ENCODE measurements around the gene HABP2.

The HABP2 gene

GRCh38 chr10:113563306-113564088 lies 10.6 kb downstream of the HABP2 start:
- H3K27ac ChIP-seq (ENCODE audit: low read depth in 2 of 2, low read length in 2 of 2) = no peak overlapping the region
- H3K4me1 ChIP-seq (ENCODE audit: control insufficient read depth in 2 of 2, insufficient read depth in 2 of 2, low read length in 2 of 2) = peaks cover 3 to 6% of the 10 kb centered on the region in 2 donors
- H3K9me3 ChIP-seq (ENCODE audit: control insufficient read depth in 2 of 2, low read length in 2 of 2) = no peaks in the 10 kb centered on the region
- peak overlapping the region; percentile 66 to 77 for H3K4me3 ChIP-seq (ENCODE audit: low read length in 2 of 2)
- no peaks in the 10 kb centered on the region for H3K27me3 ChIP-seq (ENCODE audit: control insufficient read depth in 2 of 2, insufficient read depth in 2 of 2, low read length in 2 of 2)
- no peaks in the 10 kb centered on the region for H3K36me3 ChIP-seq (ENCODE audit: control insufficient read depth in 2 of 2, insufficient read depth in 2 of 2, low read length in 2 of 2)
- peak overlapping the region; percentile 41 to 69 for H3K9ac ChIP-seq (ENCODE audit: low read depth in 1 of 2, low read length in 2 of 2)

GRCh38 chr10:113565364-113565763 lies 12.5 kb downstream of the HABP2 start:
- Histone ChIP-seq H3K27ac (ENCODE audit: low read depth in 2 of 2, low read length in 2 of 2) (no peak overlapping the region), H3K27me3 (ENCODE audit: control insufficient read depth in 2 of 2, insufficient read depth in 2 of 2, low read length in 2 of 2) (no peaks in the 10 kb centered on the region), H3K9me3 (ENCODE audit: control insufficient read depth in 2 of 2, low read length in 2 of 2) (no peaks in the 10 kb centered on the region), H3K9ac (ENCODE audit: low read depth in 1 of 2, low read length in 2 of 2) (no peak overlapping the region), H3K4me3 (ENCODE audit: low read length in 2 of 2) (no peak overlapping the region), H3K4me1 (ENCODE audit: control insufficient read depth in 2 of 2, insufficient read depth in 2 of 2, low read length in 2 of 2) (peaks cover 3 to 6% of the 10 kb centered on the region in 2 donors), H3K36me3 (ENCODE audit: control insufficient read depth in 2 of 2, insufficient read depth in 2 of 2, low read length in 2 of 2) (no peaks in the 10 kb centered on the region)

- Histone ChIP-seq H3K36me3 (ENCODE audit: control insufficient read depth in 2 of 2, insufficient read depth in 2 of 2, low read length in 2 of 2) (no peaks in the 10 kb centered on the region), H3K4me1 (ENCODE audit: control insufficient read depth in 2 of 2, insufficient read depth in 2 of 2, low read length in 2 of 2) (peaks cover 3 to 6% of the 10 kb centered on the region in 2 donors), H3K9me3 (ENCODE audit: control insufficient read depth in 2 of 2, low read length in 2 of 2) (no peaks in the 10 kb centered on the region), H3K9ac (ENCODE audit: low read depth in 1 of 2, low read length in 2 of 2) (no peak overlapping the region), H3K27me3 (ENCODE audit: control insufficient read depth in 2 of 2, insufficient read depth in 2 of 2, low read length in 2 of 2) (no peaks in the 10 kb centered on the region), H3K4me3 (ENCODE audit: low read length in 2 of 2) (no peak overlapping the region), H3K27ac (ENCODE audit: low read depth in 2 of 2, low read length in 2 of 2) (no peak overlapping the region)
Observed at GRCh38 chr10:113566888-113567287, 14.0 kb downstream of the HABP2 start.

- Histone ChIP-seq H3K36me3 (ENCODE audit: control insufficient read depth in 2 of 2, insufficient read depth in 2 of 2, low read length in 2 of 2) (no peaks in the 10 kb centered on the region), H3K9ac (ENCODE audit: low read depth in 1 of 2, low read length in 2 of 2) (no peak overlapping the region), H3K9me3 (ENCODE audit: control insufficient read depth in 2 of 2, low read length in 2 of 2) (no peaks in the 10 kb centered on the region), H3K27me3 (ENCODE audit: control insufficient read depth in 2 of 2, insufficient read depth in 2 of 2, low read length in 2 of 2) (no peaks in the 10 kb centered on the region), H3K4me3 (ENCODE audit: low read length in 2 of 2) (no peak overlapping the region), H3K27ac (ENCODE audit: low read depth in 2 of 2, low read length in 2 of 2) (no peak overlapping the region), H3K4me1 (ENCODE audit: control insufficient read depth in 2 of 2, insufficient read depth in 2 of 2, low read length in 2 of 2) (no peaks in the 10 kb centered on the region)
Observed at GRCh38 chr10:113569576-113569975, 16.7 kb downstream of the HABP2 start.

GRCh38 chr10:113572520-113573290 lies 19.9 kb downstream of the HABP2 start:
- Histone ChIP-seq H3K36me3 (ENCODE audit: control insufficient read depth in 2 of 2, insufficient read depth in 2 of 2, low read length in 2 of 2) (no peaks in the 10 kb centered on the region), H3K4me3 (ENCODE audit: low read length in 2 of 2) (no peak overlapping the region)

GRCh38 chr10:113573368-113573767 lies 20.5 kb downstream of the HABP2 start:
- H3K9ac ChIP-seq (ENCODE audit: low read depth in 1 of 2, low read length in 2 of 2) = no peak overlapping the region
- no peaks in the 10 kb centered on the region for H3K36me3 ChIP-seq (ENCODE audit: control insufficient read depth in 2 of 2, insufficient read depth in 2 of 2, low read length in 2 of 2)
- no peak overlapping the region for H3K27ac ChIP-seq (ENCODE audit: low read depth in 2 of 2, low read length in 2 of 2)

More at GRCh38 chr10:113572520-113573290, 19.9 kb downstream of the HABP2 start:
- no peak overlapping the region for H3K27ac ChIP-seq (ENCODE audit: low read depth in 2 of 2, low read length in 2 of 2)
- peaks cover 0 to 2% of the 10 kb centered on the region in 2 donors for H3K27me3 ChIP-seq (ENCODE audit: control insufficient read depth in 2 of 2, insufficient read depth in 2 of 2, low read length in 2 of 2)
- H3K9ac ChIP-seq (ENCODE audit: low read depth in 1 of 2, low read length in 2 of 2) = no peak overlapping the region
- H3K9me3 ChIP-seq (ENCODE audit: control insufficient read depth in 2 of 2, low read length in 2 of 2) = no peaks in the 10 kb centered on the region
- no peaks in the 10 kb centered on the region for H3K4me1 ChIP-seq (ENCODE audit: control insufficient read depth in 2 of 2, insufficient read depth in 2 of 2, low read length in 2 of 2)

GRCh38 chr10:113576852-113577251 lies 24.0 kb downstream of the HABP2 start:
- H3K27me3 ChIP-seq (ENCODE audit: control insufficient read depth in 2 of 2, insufficient read depth in 2 of 2, low read length in 2 of 2) = peaks cover 0 to 2% of the 10 kb centered on the region in 2 donors
- H3K9ac ChIP-seq (ENCODE audit: low read depth in 1 of 2, low read length in 2 of 2) = no peak overlapping the region
- no peak overlapping the region for H3K27ac ChIP-seq (ENCODE audit: low read depth in 2 of 2, low read length in 2 of 2)
- no peaks in the 10 kb centered on the region for H3K9me3 ChIP-seq (ENCODE audit: control insufficient read depth in 2 of 2, low read length in 2 of 2)
- H3K36me3 ChIP-seq (ENCODE audit: control insufficient read depth in 2 of 2, insufficient read depth in 2 of 2, low read length in 2 of 2) = no peaks in the 10 kb centered on the region
- H3K4me1 ChIP-seq (ENCODE audit: control insufficient read depth in 2 of 2, insufficient read depth in 2 of 2, low read length in 2 of 2) = no peaks in the 10 kb centered on the region
- no peak overlapping the region for H3K4me3 ChIP-seq (ENCODE audit: low read length in 2 of 2)

More at GRCh38 chr10:113573368-113573767, 20.5 kb downstream of the HABP2 start:
- Histone ChIP-seq H3K4me1 (ENCODE audit: control insufficient read depth in 2 of 2, insufficient read depth in 2 of 2, low read length in 2 of 2) (no peaks in the 10 kb centered on the region), H3K4me3 (ENCODE audit: low read length in 2 of 2) (no peak overlapping the region), H3K9me3 (ENCODE audit: control insufficient read depth in 2 of 2, low read length in 2 of 2) (no peaks in the 10 kb centered on the region), H3K27me3 (ENCODE audit: control insufficient read depth in 2 of 2, insufficient read depth in 2 of 2, low read length in 2 of 2) (peaks cover 0 to 2% of the 10 kb centered on the region in 2 donors)

- no peaks in the 10 kb centered on the region for H3K36me3 ChIP-seq (ENCODE audit: control insufficient read depth in 2 of 2, insufficient read depth in 2 of 2, low read length in 2 of 2)
- H3K27me3 ChIP-seq (ENCODE audit: control insufficient read depth in 2 of 2, insufficient read depth in 2 of 2, low read length in 2 of 2) = peaks cover 0 to 2% of the 10 kb centered on the region in 2 donors
- no peak overlapping the region for H3K9ac ChIP-seq (ENCODE audit: low read depth in 1 of 2, low read length in 2 of 2)
- no peaks in the 10 kb centered on the region for H3K4me1 ChIP-seq (ENCODE audit: control insufficient read depth in 2 of 2, insufficient read depth in 2 of 2, low read length in 2 of 2)
- no peaks in the 10 kb centered on the region for H3K9me3 ChIP-seq (ENCODE audit: control insufficient read depth in 2 of 2, low read length in 2 of 2)
- H3K4me3 ChIP-seq (ENCODE audit: low read length in 2 of 2) = no peak overlapping the region
- H3K27ac ChIP-seq (ENCODE audit: low read depth in 2 of 2, low read length in 2 of 2) = no peak overlapping the region
Observed at GRCh38 chr10:113578773-113579172, 25.9 kb downstream of the HABP2 start.

GRCh38 chr10:113581092-113581491 lies 28.2 kb downstream of the HABP2 start:
- Histone ChIP-seq H3K27ac (ENCODE audit: low read depth in 2 of 2, low read length in 2 of 2) (no peak overlapping the region), H3K4me3 (ENCODE audit: low read length in 2 of 2) (no peak overlapping the region), H3K4me1 (ENCODE audit: control insufficient read depth in 2 of 2, insufficient read depth in 2 of 2, low read length in 2 of 2) (no peaks in the 10 kb centered on the region), H3K27me3 (ENCODE audit: control insufficient read depth in 2 of 2, insufficient read depth in 2 of 2, low read length in 2 of 2) (no peaks in the 10 kb centered on the region), H3K9me3 (ENCODE audit: control insufficient read depth in 2 of 2, low read length in 2 of 2) (no peaks in the 10 kb centered on the region), H3K9ac (ENCODE audit: low read depth in 1 of 2, low read length in 2 of 2) (no peak overlapping the region), H3K36me3 (ENCODE audit: control insufficient read depth in 2 of 2, insufficient read depth in 2 of 2, low read length in 2 of 2) (no peaks in the 10 kb centered on the region)

- Histone ChIP-seq H3K27me3 (ENCODE audit: control insufficient read depth in 2 of 2, insufficient read depth in 2 of 2, low read length in 2 of 2) (no peaks in the 10 kb centered on the region), H3K9ac (ENCODE audit: low read depth in 1 of 2, low read length in 2 of 2) (no peak overlapping the region), H3K4me1 (ENCODE audit: control insufficient read depth in 2 of 2, insufficient read depth in 2 of 2, low read length in 2 of 2) (no peaks in the 10 kb centered on the region), H3K4me3 (ENCODE audit: low read length in 2 of 2) (no peak overlapping the region), H3K36me3 (ENCODE audit: control insufficient read depth in 2 of 2, insufficient read depth in 2 of 2, low read length in 2 of 2) (no peaks in the 10 kb centered on the region), H3K27ac (ENCODE audit: low read depth in 2 of 2, low read length in 2 of 2) (no peak overlapping the region), H3K9me3 (ENCODE audit: control insufficient read depth in 2 of 2, low read length in 2 of 2) (no peaks in the 10 kb centered on the region)
Observed at GRCh38 chr10:113583571-113583970, 30.7 kb downstream of the HABP2 start.

Data from mucosa of rectum (tissue), 2 donors.